Spleen (tissue), 7 donors: ENCODE data around the gene IQGAP2.

ENCODE experiments used
- POLR2A ChIP-seq, 3 donors: fragments of 450-650 bp; IDR thresholded peaks; one replicate each; pipeline ENCODE4 v1.5.1; 2017; ENCODE audit warnings: antibody characterized with exemption in 3 of 3, mild to moderate bottlenecking in 1 of 3
- POLR2AphosphoS5 ChIP-seq, 3 donors: sonication (generic); formaldehyde crosslinking; IDR thresholded peaks; one replicate each; pipeline ENCODE4 v1.5.1; 2017; ENCODE audit warnings: antibody characterized with exemption in 3 of 3
- TF ChIP-seq, protein P1 (sequence below), 11 experiments: fragments of 200-600 bp in 7 of 11; fragments of 450-650 bp in 4 of 11; sonication (generic) in 4 of 11; IDR thresholded peaks in 8 of 11; conservative IDR thresholded peaks in 3 of 11; 1 replicate in 7 of 11; 2 replicates in 4 of 11; pipeline versions ENCODE4 v1.4.0 to v1.8.0; 2016 to 2021; ENCODE audit warnings: antibody characterized with exemption in 11 of 11, inconsistent platforms in 4 of 11, mild to moderate bottlenecking in 1 of 11
- donor health status: DM: no; HTN: no; CAD: no; lungs with moderate emphysema.
- donor health status: DM: no; HTN: no; CAD: no.
- donor health status: DM: no; HTN: no; CAD: no.

DNA sequence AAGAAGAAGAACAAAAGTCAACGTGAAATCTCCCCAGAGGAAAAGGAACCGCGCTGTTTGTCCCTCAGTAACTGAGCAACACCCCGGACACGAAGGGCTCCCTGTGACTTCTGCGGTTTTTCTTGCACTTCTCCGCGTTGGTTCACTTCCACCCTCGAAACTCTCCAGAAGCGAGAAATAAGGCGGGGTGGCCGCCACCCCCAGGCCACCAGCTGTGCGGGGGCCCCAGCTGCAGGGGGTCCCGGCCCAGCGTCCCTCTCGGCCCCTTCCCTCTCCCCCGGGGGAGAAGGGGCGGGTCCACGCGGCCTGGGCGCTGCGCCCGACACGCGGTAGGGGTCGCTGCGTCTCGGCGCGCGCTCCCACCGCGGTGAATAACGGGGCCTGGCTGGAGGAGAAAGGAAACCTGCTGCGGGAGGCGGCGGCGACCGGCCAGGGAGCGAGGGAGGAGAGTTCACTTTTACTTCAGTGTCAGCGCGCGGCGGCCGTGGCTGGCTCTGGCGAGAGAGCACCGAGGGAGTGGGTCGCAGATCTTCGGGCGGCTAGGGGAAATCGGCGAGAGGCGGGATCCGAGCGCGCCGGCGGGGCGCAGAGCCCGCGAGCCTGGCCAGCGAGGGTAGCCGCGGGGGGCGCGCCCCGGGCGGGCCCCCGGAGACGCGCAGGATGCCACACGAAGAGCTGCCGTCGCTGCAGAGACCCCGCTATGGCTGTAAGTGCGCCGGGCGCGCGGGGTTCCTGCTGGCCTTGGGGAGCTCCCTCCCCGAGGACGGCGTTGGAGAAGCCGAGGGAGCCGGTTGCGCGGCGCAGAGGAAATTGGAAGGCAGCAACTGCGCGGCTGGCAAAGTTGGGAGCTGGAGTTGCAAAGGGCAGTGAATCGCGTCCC, at the start of gene IQGAP2:
- peak; percentile 81 to 90 (median 87) for TF ChIP-seq POLR2AphosphoS5 (IDR thresholded peaks at IDR 0.05)
- TF ChIP-seq, protein P1, sequence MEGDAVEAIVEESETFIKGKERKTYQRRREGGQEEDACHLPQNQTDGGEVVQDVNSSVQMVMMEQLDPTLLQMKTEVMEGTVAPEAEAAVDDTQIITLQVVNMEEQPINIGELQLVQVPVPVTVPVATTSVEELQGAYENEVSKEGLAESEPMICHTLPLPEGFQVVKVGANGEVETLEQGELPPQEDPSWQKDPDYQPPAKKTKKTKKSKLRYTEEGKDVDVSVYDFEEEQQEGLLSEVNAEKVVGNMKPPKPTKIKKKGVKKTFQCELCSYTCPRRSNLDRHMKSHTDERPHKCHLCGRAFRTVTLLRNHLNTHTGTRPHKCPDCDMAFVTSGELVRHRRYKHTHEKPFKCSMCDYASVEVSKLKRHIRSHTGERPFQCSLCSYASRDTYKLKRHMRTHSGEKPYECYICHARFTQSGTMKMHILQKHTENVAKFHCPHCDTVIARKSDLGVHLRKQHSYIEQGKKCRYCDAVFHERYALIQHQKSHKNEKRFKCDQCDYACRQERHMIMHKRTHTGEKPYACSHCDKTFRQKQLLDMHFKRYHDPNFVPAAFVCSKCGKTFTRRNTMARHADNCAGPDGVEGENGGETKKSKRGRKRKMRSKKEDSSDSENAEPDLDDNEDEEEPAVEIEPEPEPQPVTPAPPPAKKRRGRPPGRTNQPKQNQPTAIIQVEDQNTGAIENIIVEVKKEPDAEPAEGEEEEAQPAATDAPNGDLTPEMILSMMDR (IDR thresholded peaks at IDR 0.05 in 8 of 11, conservative IDR thresholded peaks at IDR 0.05 in 3 of 11) = peak; percentile 59 to 92 (median 84)
- no peak for TF ChIP-seq POLR2A (IDR thresholded peaks at IDR 0.05)
